Right ventricle myocardium inferior (tissue), 1 donor: ENCODE data around the gene SAMD9. TPM values are rescaled to one million over a fixed set of nuclear protein-coding genes. Genes with fewer than 3 reads are reported as not detected.

Experiments
- ATAC-seq: fragments of 200-7000 bp; cut with Tn5 transposase; one replicate; pipeline ENCODE4 v1.9.1; 2020; ENCODE audit warnings: mild to moderate bottlenecking, moderate library complexity
- DNase-seq: peaks from one replicate; pipeline ENCODE4 v3.0.0; 2021; ENCODE audit errors: missing footprints
- intact Hi-C: fragments of 100-400 bp; cut with DNase I; formaldehyde crosslinking; loops from one replicate; pipeline ENCODE4 v1.11.0; 2022
- long read RNA-seq: library from polyadenylated mRNA; unstranded; transcript quantifications from one replicate; pipeline ENCODE4 v2.0.0, GENCODE V29; 2021
- total RNA-seq: library from RNA; stranded (reverse); fragmentation: NEBNext Ultra II Directional; extraction: Animal tissue kit (Norgen Biotek cat#: 25700); gene quantifications from one replicate; pipeline ENCODE4 v1.2.1, GENCODE V29; 2021
- donor health status: DM: no; HTN: yes; CAD: no; lungs with severe emphysema.

The SAMD9 gene
- 3.2 TPM for total RNA-seq
- long read RNA-seq = 0 reads

DNA sequence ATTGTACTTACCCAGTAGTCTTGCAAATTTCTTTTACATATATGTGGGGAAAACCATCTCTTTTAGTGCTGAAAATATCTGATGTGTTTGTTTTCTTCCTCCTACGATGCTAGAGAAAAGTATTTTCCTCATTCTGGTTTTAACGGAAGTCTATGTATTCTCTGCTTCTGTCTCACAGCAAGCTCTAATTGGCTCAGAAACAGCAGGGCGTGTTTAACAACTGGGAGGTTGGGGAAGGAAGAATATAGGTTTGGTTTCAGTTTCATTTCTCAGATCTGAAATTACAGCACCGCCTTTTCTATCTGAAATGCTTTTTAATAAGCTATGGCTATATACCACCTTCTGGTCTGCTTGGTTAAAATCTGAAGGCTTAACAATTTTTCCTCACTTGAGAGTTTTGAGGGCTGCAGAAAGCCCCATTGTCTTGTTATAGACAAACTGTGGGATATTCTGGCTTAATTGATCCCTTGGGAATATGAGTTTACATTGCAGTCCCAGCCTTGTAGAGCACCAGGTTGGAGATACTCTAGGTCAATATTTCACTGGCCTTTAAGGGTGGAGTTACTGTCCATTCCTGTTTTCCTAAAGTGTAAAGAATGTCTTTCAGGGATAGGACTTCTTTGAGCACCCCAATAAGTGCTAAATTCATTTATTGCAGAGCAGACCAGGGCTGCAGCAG lies at the start of gene SAMD9:
TSS of gene SAMD9 (minus strand) at position 128 of the 679 bp plus-strand sequence. CDS start 11,882 bp downstream, outside the sequence.
- ATAC-seq = peak; percentile 85
- no peak for DNase-seq
- intact Hi-C loops = no loop called here

DNA sequence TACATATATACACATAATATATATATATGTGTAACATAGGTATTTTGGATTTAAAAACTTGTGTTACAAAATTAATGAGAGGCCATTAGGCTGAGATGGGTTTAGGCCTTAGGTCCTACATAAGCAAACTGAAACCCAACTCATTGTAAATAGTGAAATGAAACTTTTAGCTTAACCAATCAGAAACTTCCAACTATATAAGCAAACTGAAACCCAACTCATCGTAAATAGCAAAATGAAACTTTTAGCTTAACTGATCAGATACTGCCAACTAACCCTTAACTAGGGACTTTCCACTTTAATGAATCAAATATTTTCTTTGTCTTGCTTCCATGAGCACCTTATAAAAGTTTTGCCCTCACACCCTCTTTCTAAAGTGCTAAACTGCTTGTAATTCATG lies 47.7 kb upstream of the SAMD9 start:
- DNase-seq (no peak), ATAC-seq (no peak)
- intact Hi-C loops = no loop called here

DNA sequence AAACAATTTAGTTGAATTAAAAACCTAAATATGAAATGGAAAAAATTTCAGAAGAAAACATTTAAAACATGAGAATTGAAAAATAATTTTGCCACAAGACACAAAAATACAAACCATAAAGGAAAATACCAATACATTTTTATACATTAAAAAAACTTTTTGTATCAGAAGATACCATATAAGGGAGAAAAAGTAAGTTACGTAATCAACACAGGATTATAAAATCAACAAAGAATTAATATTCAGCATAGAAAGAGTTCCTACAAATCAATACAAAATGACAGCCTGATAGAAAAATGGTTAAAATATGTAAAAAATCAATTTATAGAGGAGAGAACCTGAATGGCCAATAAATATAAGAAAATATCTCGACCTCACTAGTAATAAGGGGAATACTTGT lies 47.0 kb upstream of the SAMD9 start:
- ATAC-seq (no peak), DNase-seq (no peak)
- intact Hi-C loops = no loop called here

DNA sequence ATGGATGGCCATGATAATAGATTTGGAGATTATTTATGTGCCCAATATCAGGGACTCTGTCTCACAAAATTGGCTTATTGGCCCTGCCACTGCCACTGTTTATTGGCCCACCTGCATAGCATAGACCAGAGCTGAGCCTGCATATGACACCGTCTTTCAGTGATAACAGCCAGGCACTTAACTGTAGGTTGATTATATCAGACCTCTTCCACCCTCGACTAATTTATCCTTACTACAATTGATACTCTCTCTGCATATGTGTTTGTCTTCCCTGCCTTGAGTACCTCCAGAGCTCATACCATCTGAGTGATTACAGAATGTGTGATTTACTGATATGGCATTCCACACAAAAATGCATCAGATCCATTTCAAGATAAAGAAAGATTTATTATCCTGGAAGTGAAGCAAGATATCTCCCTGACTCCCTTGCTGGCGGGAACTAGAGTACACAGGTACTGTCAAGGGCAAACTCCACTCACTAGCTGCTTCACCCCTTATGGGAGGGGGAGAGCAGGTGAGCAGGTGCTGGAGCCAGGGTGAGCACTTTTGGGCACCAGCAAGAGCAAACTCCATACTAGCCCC lies 43.5 kb upstream of the SAMD9 start:
- ATAC-seq (no peak), DNase-seq (no peak)
- intact Hi-C loops = no loop called here

DNA sequence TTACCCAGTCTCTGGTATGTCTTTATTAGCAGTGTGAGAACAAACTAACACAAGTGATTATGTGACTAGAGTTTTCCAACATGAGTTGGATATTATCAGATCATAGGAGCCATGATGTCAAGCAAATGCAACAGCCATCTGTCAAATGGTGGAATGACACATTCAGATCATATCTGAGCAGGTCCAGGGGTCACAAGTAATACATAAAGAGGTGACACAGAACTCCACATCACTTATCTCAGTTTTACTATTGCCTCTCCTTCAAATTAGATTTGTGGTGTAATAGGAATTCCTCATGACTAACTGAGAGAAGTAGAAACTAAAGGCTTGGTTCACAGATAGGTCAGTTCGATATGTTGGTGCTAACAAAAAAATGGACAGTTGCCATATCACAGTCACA lies 42.6 kb upstream of the SAMD9 start:
- ATAC-seq (no peak), DNase-seq (no peak)
- intact Hi-C loops = no loop called here

DNA sequence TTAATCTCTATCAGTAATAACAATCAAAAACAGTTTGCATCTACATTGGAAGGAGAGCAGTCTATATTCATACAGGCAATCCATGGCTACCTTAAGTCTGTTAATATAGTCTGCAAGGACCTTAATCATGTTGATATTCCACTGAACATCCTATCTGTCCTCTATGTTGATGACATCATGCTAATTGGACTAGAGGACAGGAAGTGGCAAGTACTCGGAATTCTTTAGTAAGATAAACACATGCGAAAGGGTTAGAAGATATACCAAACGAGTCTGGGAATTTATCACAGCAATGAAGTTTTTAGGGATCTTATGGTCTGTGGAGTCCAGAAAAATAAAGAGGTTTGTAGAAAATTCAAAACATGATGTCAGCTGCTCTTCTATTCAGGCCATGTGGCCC lies 41.7 kb upstream of the SAMD9 start:
- intact Hi-C loops = no loop called here
- ATAC-seq (no peak), DNase-seq (no peak)

DNA sequence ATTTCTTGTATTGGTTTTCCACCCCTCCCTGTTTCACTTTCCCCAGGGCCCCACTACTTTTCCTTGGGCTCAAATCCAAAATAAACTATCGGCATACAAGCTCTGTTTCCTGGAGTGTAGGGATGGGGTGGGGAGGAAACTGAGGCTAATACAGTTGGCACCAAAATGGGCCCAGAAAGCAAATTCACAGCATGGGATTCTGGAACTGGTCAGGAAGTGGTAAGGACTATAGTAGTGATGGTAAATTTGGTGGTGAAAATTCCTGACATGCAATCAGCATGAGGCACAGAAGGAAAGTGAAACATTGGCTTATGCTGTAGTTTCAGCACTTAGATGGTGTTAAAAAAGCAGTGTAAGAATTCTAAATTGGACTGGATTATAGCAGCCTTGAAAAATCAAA lies 39.1 kb upstream of the SAMD9 start:
- DNase-seq (no peak), ATAC-seq (no peak)
- intact Hi-C loops = no loop called here

DNA sequence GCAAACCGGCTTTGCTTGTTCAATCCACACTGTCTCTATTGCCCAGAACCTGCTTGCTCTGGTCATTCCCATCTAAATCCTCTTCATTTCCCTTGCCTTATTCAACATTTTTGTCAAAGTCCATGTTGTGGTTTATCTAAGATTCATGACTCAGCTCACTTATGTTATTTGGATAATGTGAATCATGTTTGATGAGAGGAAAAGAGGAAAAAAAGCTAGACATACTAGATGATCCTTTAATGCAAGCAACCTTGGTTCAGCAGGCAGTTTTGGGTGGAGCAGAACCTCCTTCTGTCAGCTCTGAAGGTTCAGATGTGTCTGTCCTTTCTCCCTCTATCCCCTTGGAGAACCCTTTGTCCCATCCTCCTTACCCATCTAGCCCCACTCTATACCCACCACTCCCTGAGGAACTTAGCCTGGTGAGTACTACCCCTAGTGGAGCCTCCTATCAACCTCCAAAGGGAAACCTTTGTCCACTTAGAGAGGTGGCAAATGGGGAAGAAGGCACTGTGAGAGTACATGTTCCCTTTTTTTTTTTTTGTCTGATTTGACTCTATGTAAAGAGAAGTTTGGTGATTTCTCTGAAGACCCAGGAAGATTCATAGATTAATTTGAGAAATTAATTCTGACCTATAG lies 32.5 kb upstream of the SAMD9 start:
- intact Hi-C loops = no loop called here
- no peak for DNase-seq
- ATAC-seq = no peak

DNA sequence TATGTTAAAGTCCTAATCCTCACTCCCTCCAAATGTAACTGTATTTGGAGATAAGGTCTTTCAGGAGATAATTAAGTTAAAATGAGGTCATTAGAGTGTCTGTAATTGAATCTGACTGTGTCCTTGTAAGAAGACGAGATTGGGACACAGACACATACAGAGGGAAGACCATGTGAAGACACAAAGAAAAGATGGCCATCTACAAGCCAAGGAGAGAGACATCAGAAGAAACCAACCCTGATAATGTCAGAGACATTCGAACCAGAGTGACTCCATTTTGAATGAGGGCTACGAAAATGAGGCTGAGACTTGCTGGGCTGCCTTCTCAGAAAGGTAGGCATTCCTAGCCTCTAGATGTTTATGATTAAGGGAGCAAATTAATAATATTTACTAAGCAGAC lies 30.9 kb upstream of the SAMD9 start:
- ATAC-seq (no peak), DNase-seq (no peak)
- intact Hi-C loops = no loop called here

DNA sequence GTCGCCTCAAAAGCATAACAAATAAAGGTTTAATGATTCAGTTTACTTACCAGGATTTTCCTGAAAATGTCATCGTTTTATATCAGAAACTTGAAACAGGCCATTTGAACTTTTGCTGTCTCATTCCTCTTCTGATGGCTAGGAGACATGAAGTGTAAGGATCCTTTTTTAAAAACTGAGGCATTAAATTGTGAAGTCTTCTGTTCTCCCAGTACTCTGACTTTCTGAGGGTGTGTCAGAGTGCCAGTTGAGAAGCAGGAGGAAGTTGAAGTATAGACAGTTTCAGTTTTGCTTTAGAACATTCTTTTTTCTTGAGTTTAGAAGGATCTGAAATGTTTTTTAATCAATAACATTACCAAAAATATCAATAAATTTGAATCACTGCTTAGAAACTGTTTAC lies 30.4 kb upstream of the SAMD9 start, which contains the start of gene SAMD9L:
TSS of gene SAMD9L (minus strand) at position 242 of the 400 bp plus-strand sequence. CDS start 12,414 bp downstream, outside the sequence.
- intact Hi-C loops = no loop called here
- no peak for DNase-seq
- peak; percentile 67 for ATAC-seq

DNA sequence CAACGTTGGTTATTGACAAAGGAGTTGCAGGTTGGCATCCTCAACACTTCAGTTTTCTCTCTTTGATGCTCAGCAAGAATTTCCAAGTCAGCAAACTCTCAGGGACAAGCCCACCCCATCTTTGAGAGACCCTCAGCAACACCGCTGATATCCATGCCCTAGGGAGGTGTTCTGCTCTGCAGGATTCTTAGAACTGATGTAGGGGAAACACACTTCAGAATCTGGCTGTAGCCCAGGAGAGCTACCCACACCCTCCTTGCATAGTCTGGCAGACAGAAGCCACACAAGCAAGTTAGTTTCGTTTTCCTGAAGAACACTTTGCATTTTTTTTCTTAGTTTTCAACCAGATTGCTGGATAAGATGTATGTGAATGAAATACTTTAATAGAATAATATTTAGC lies 29.6 kb upstream of the SAMD9 start:
- ATAC-seq (peak; percentile 72), DNase-seq (no peak)
- intact Hi-C loops = no loop called here

DNA sequence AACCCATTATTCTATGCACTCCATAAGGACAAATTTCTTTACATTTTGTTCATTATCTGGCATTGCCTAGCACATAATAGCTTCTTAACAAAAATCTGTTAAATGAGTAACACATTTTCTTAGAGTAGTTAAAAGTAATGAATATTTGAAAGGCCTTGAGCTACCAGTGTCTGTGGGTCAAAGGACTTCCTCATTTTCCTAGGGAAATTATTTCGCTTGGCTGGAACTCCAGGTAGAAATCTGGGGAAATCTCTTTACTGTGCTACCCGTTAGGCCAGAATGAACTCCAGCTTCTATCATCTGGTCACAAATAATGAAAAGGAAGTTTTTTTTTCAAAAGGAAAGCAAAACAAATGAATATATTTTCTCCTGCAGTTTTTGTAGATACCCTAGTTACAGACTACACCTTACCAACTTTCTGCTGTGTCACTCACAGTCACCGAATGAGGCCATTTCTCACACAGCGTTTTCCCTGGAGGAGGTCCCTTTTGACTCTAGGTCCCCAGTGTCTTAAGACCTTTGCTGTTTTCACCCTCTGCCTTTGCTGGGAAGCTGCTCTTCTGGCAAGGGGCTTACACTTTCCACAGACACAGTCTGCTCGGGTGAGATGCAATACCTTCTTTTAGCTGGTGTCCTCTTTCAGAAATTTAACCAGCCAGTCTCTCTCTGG lies 28.8 kb upstream of the SAMD9 start:
- no peak for ATAC-seq

DNA sequence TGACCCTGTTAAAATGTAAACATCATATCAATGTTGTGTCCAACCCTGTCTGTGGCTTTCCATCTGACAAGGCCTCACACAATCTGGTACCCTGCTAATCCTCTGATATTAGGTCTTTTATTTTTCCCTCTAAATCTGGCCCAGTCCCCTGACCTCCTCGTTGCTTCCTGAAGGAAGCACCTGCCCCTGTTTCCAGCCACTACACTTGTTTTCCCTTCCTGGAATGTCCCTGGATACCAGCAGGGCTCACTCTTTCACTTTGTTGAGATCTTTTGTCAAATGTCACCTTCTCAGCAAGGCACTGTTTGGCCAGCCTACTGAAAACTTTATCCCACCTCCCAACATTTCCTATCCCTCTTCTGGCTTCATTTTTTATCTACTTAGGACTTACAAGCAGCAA lies 28.3 kb upstream of the SAMD9 start:
- ATAC-seq (no peak), DNase-seq (no peak)
- intact Hi-C loops = no loop called here

More for the DNA sequence above, 28.8 kb upstream of the SAMD9 start:
- intact Hi-C loops = no loop called here
- no peak for DNase-seq

DNA sequence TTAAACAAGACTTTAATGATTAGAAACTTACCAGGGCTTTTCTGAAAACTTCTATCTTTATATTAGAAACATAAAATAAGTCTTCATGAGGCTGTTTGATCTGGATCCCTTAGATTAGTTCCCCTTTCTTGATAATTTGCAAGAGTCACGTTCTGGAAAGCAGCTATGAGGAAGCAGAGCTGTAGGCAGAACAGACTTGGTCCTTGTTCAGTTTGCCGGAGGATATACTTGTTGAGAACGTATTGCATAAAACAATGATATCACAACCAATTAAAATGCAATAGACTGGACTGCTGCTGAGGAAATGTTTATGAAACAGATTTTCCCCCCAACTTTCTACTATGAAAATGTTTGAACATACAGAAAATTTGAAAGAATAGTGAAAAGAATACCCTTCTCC lies 27.6 kb upstream of the SAMD9 start:
- intact Hi-C loops = no loop called here
- DNase-seq = no peak
- no peak for ATAC-seq

DNA sequence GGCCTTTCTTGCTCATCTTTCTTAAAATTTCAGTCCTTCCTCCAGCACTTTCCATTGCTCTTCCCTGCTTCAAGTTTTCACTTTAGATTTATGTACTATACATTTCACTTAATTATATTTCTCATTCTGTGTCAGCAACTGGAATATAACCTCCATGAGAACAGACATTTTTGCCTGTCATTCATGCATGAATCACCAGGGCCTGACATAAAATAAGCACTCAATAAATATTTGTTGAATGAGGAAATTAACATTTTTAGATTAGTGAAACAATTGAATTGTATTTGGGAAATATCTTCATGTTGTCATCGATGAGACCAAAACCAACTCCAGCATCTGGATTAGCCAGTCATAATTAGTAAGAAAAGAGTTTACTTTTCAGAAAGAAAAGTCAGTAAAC lies 24.3 kb upstream of the SAMD9 start:
- intact Hi-C loops = no loop called here
- ATAC-seq (no peak), DNase-seq (no peak)

DNA sequence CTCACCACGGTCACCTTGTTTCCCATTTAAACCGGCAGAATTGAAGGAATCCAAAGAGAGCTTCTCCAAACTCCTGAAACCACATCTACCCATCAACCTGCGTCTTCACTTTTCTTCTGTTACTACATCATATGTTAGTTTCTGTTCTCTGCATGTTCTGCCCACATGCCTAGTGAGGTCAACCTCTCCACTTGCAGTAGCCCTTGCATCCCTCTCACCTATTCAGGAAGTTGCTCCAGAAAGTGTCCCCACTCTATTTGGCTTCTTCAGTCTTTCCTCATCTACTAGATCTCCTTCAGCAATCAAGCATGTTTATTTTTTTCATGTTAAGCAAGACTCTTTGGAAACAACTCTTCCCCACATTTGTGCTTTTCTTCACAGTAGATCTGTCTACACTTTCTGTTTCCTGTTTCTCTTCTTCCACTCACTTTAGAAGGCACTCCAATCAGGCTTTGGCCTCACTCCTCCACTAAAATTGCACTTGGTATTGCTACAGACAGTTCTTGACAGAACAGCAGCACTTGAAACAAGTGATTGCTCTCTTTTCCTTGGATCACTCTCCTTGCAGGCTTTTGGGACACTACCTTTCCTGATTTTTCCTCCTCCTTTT lies 22.9 kb upstream of the SAMD9 start:
- intact Hi-C loops = no loop called here
- no peak for ATAC-seq
- DNase-seq = no peak

DNA sequence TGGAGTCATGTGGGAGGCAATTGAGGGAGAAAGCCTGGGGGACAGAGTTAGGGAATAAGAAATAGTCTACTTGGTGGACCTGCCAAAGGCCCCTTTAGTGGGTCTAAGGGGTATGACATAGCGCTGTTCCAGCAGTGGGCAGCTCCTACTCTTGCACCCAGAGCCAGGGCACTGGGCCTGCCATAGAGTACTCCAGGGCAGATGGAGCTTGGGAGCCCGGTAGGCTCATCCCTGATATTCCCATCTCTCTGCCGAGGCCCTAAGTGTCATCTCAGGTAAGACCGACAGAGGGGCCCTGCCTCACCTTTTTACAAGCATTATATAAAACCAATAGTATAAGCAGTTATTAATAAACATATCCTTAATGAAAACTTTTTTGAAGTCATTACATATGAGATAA lies 20.8 kb upstream of the SAMD9 start:
- intact Hi-C loops = no loop called here
- DNase-seq (no peak), ATAC-seq (no peak)

DNA sequence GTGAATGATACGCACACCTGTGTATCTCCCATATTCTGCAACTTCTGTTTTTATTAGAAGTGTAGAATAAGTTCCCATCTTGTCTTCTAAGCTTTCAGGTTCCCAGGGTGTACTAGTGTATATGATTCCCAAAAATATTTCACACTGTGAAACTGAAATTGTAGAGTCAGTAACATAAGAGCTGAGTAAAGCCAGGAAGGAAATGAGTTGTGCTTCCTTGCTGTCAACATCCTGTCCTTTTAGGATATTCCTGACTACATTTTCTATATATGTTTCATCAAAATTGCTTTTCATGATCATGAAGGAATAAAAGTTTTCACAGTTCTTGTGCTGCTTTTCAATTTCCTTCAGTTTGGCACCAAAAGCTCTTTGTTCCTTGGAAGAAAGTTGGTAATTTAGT lies 15.2 kb upstream of the SAMD9 start:
- intact Hi-C loops = no loop called here
- DNase-seq (no peak), ATAC-seq (no peak)

DNA sequence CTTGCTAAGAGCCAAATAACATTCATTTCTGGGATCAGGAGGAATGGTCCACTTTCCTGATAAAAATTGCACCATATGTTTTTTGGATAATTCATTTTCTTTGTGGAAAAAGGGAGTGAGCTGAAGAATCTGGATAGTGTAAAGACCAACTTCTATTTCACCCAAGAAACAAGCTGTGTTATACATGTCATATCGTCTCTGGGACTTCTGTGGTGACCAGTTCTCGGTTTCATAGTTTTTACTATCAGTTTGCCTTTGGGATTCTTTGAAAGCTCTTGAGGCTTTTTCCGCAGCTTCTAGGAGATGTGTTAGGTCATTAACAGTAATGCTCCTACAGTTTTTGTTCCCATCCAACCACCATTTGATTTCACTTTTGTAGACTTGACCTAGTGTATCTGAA lies 14.4 kb upstream of the SAMD9 start:
- no peak for ATAC-seq

More for the DNA sequence above, 14.4 kb upstream of the SAMD9 start:
- DNase-seq = no peak
- intact Hi-C loops = no loop called here
